Measurements from ENCODE around the gene TCIRG1.
"Not testable (repeated sequence)": the region's sequence is repeated elsewhere in the genome, so short reads cannot be mapped to it uniquely, and the experiment has no call there.

The TCIRG1 gene, protein sequence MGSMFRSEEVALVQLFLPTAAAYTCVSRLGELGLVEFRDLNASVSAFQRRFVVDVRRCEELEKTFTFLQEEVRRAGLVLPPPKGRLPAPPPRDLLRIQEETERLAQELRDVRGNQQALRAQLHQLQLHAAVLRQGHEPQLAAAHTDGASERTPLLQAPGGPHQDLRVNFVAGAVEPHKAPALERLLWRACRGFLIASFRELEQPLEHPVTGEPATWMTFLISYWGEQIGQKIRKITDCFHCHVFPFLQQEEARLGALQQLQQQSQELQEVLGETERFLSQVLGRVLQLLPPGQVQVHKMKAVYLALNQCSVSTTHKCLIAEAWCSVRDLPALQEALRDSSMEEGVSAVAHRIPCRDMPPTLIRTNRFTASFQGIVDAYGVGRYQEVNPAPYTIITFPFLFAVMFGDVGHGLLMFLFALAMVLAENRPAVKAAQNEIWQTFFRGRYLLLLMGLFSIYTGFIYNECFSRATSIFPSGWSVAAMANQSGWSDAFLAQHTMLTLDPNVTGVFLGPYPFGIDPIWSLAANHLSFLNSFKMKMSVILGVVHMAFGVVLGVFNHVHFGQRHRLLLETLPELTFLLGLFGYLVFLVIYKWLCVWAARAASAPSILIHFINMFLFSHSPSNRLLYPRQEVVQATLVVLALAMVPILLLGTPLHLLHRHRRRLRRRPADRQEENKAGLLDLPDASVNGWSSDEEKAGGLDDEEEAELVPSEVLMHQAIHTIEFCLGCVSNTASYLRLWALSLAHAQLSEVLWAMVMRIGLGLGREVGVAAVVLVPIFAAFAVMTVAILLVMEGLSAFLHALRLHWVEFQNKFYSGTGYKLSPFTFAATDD

DNA sequence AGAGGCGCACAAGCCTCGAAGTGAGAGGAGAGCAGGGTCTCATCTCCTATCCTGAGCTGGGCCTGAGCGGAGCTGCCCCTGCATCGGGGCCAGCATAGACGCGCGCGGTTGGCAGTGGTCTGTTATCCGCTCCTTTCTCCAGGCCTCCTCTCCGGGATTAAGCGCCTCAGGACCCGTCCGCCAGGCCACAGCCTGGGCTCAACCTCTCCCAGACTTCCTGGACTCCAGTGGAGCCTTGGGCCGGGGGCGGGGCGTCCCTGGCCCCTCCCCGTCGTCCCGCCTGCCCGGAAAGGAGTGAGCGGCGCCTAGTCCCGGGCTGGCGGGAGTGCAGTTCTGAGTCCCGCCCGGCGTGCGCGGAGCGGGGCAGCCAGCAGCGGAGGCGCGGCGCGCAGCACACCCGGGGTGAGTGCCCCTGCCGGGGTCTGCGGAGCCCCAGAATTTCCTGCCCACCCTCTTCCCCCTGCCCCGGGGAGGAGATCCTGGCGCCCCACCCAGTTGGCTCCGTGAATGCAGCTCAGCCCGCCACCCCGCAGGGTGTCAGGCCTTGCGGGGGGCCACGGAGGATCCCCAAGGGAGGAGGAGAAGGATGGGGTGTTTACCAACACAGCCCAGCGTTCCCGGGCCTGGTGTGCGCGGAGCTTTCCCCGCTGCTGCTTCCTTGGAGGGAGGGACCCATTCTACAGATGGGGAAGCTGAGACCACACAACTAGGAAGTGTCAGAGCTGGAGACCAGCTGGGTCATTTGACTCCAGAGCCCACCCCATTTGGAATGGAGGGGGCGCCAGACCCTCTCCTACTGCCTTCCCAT lies at the start of gene TCIRG1:
Gene TCIRG1 (plus strand): TSS at position 308 of the 808 bp plus-strand sequence. CDS start 2,247 bp downstream, outside the sequence.
- H3K4me3 ChIP-seq (ENCODE audit: low read depth, low read length) = peak within 1 kb of the TSS; percentile 89
- TF ChIP-seq, protein P1, sequence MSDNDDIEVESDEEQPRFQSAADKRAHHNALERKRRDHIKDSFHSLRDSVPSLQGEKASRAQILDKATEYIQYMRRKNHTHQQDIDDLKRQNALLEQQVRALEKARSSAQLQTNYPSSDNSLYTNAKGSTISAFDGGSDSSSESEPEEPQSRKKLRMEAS (IDR thresholded peaks at IDR 0.05; ENCODE audit: low read depth, low read length) = 0 out of 2 replicates have a peak, but pooled peaks have one; percentile 21
- TF ChIP-seq POLR2A (IDR thresholded peaks at IDR 0.05; ENCODE audit: extremely low read depth, insufficient read length) (peak; percentile 69), MYC (IDR thresholded peaks at IDR 0.05; ENCODE audit: low read depth, low read length) (peak; percentile 52; the same call in 1 of the 2 replicates)
- TF ChIP-seq, protein P2, sequence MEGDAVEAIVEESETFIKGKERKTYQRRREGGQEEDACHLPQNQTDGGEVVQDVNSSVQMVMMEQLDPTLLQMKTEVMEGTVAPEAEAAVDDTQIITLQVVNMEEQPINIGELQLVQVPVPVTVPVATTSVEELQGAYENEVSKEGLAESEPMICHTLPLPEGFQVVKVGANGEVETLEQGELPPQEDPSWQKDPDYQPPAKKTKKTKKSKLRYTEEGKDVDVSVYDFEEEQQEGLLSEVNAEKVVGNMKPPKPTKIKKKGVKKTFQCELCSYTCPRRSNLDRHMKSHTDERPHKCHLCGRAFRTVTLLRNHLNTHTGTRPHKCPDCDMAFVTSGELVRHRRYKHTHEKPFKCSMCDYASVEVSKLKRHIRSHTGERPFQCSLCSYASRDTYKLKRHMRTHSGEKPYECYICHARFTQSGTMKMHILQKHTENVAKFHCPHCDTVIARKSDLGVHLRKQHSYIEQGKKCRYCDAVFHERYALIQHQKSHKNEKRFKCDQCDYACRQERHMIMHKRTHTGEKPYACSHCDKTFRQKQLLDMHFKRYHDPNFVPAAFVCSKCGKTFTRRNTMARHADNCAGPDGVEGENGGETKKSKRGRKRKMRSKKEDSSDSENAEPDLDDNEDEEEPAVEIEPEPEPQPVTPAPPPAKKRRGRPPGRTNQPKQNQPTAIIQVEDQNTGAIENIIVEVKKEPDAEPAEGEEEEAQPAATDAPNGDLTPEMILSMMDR (IDR thresholded peaks at IDR 0.05; ENCODE audit: low read depth, low read length) = no peak
- DNase-seq (ENCODE audit: low read depth) = peak; percentile 88

DNA sequence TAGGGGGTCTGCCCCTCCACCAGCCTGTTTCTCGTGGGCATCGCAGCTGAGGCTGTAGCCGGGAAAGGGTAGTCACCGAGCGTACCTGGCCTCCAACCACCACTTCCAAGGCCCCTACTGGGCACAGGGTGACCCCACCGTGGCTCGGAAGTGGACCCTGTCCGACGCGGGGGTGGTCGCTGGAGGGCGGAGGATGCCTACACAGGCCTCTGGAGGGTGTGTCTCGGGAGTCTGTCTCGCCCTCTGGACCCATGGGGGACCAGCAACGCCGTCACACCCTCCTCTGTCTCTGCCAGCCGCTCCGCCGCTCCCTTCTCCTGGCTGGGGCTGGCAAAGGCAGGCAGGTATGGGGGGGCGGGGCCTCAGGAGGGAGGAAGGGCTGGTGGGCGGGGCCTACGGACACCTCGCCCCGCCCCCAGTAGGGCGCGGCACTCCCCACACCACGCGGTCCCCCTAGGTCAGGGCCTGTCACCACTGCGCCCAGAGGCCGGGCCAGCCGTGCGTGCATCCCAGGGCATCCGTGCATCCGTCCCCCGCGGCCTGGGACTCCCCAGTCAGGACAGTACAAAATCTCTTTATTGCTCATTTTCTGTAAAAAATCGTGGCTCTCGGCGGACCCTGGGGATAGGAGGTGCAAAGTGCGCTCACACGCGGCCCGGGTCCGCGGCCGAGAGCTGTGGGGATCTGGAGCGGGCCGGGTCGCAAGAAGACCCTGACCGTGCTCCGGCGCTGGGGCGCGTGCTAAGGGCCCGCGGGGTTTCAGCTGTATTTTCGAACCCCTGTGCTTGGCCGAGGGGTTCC lies 48.1 kb upstream of the TCIRG1 start:
- H3K4me3 ChIP-seq (ENCODE audit: low read depth, low read length) = not testable (repeated sequence)

DNA sequence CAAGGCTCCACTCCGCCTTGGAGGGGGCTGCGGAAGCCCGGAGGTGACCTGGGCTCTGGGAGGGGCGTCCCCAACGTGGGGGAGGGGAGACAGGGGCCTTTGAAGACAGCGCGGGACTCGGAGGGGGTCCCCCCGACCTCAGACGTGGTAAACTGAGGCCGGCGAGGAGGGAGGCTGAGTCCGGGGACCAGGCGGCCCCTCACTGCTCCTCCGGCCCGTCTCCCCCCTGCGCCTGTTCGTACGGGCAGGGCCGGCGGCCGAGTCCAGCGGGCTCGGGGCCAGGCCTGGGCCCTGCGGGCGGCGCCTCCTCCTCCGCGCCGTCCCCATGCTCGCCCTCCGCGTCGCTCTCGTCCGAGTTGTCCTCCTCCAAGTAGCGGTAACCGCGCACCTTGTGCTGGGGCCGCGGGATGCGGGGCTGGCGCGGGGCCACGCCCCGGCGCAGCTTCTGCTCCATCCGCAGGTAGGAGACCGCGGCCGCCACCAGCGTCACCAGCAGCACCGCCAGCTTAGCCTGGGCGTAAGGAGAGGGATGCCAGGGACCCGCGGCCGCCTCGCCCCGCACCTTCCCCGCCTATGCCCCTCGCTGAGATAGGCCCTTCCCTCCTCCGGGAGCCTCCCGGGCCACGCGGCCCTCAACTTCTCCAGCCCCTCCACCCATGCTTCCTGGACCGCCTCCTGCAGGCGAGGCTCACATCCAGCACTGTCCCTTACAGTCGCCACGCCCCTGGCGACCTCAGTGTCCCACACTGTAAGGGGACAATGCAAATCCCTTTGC lies 47.3 kb upstream of the TCIRG1 start:
- not testable (repeated sequence) for DNase-seq (ENCODE audit: low read depth); H3K4me3 ChIP-seq (ENCODE audit: low read depth, low read length)

More for the DNA sequence above, 48.1 kb upstream of the TCIRG1 start:
- not testable (repeated sequence) for DNase-seq (ENCODE audit: low read depth)

DNA sequence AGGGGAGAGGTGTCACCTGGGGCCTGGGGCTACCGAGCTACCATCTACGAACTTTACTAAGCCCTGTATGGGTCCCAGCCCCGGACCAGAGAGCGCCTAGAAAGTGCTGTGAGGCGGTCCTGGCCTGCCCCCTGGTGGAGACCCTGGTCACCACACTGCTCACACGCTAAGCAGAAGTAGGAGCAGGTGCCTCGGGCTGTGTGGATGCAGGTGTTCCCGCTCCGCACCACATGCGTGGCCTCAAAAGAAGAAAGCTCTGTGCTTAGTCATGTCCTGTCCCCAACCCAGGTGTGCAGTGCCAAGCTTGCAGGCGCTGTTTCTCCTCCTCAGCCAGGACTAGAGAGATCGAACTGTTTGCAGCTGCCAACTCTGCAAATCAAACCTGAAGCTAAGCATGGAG lies 45.0 kb upstream of the TCIRG1 start:
- TF ChIP-seq, protein P2 (IDR thresholded peaks at IDR 0.05; ENCODE audit: low read depth, low read length) = peak; percentile 47
- DNase-seq (ENCODE audit: low read depth) = peak; percentile 50

DNA sequence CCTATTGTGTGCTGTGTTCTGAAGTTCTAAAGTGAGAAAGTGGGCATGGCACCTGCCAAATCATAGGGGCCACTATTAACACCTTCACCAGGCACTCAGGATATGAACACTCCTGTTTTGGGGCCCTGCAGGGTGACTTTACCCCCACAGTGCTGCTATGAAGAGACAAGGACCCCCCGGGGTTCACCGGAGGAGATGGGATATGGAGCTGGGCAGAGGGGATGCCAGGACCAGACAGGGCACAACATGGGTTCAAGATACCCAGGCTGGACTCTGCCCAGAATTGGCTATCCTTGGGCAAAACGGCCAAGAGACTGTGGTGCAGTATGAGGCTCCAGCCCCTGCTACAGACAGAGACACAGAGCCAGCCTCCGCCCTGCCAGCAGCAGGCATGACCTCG lies 44.4 kb upstream of the TCIRG1 start:
- DNase-seq (ENCODE audit: low read depth); H3K4me3 ChIP-seq (ENCODE audit: low read depth, low read length): not testable (repeated sequence)

More for the DNA sequence above, 45.0 kb upstream of the TCIRG1 start:
- H3K4me3 ChIP-seq (ENCODE audit: low read depth, low read length) = not testable (repeated sequence)

DNA sequence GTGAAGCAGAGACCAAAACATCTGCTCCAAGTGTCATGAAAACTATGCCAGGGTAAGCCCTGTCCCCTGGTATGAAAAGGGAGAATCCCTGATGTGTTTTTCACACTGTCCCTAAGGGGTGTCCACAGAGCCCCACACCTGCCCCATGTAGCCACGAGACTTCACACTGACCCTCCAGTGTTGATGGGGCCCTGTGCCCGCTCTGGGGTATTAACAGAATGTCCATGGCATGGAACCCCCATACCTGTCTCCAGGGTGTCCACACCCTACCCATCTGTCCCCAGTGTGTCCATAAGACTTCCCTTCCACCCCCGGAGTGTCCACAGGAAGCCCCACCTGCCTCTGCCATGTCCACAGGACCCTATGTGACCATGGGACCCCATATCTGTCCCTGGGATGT lies 43.7 kb upstream of the TCIRG1 start:
- not testable (repeated sequence) for H3K4me3 ChIP-seq (ENCODE audit: low read depth, low read length); DNase-seq (ENCODE audit: low read depth)

DNA sequence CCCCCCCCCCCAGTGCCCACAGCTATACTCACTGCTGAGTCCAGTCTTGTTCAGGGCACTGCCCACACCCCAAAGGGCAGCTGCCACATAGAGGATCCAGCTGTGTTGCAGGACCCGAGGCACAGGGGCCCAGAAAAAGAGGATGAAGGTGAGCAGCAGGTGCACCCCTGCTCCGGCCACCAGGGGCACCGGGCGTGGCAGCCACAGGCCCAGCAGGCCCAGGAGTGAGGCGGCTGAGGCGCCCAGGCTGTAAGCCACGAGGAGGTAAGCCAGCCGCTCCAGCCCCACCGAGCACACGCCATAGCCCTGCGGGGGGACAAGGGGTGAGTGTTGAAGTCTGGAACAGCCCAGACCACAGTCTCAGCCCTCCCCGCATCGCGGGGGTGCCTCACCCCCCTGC lies 43.2 kb upstream of the TCIRG1 start:
- H3K4me3 ChIP-seq (ENCODE audit: low read depth, low read length); DNase-seq (ENCODE audit: low read depth): not testable (repeated sequence)

DNA sequence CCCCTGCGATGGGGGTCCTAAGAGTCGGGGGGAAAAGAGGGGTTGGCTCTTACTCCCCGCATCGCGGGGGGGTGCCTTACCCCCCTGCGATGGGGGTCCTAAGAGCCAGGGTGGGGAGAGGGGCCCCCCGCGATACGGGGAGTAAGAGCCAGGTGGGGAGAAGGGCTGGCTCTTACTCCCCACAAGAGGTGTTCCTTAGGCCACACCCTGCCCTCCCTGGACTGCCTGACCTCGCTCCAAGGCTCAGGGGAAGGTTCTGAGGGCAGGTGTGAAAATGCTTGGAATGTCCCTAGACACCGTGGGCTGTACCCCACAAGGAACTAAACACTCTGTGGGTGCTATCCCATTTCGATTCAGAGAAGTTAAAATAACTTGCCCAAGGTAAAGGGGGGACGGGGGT lies 42.8 kb upstream of the TCIRG1 start:
- H3K4me3 ChIP-seq (ENCODE audit: low read depth, low read length) = no peak overlapping the region
- DNase-seq (ENCODE audit: low read depth) = no peak
- TF ChIP-seq MYC (IDR thresholded peaks at IDR 0.05; ENCODE audit: low read depth, low read length) (no peak), POLR2A (IDR thresholded peaks at IDR 0.05; ENCODE audit: extremely low read depth, insufficient read length) (no peak)
- TF ChIP-seq, protein P1 (IDR thresholded peaks at IDR 0.05; ENCODE audit: low read depth, low read length) = no peak
- TF ChIP-seq, protein P2 (IDR thresholded peaks at IDR 0.05; ENCODE audit: low read depth, low read length) = no peak
